Spleen (tissue), 11 donors: ENCODE results near the gene ARHGDIB. TPM values are rescaled to one million over a fixed set of nuclear protein-coding genes. Genes with fewer than 3 reads are reported as not detected.

Experiments used
- DNase-seq: peaks from one replicate; pipeline ENCODE4 v3.0.0-alpha.2; 2020
- H3K27ac ChIP-seq, 8 donors: fragments of 200-600 bp; sonication (generic) in 7 of 8; 1 replicate in 4 of 8; 2 replicates in 4 of 8; pipeline versions ENCODE4 v1.5.0 to v1.8.0; 2016 to 2021; ENCODE audit warnings: inconsistent platforms in 4 of 8, mild to moderate bottlenecking in 4 of 8, moderate library complexity in 1 of 8
- H3K27me3 ChIP-seq, 7 donors: fragments of 200-600 bp; sonication (generic) in 6 of 7; replicated peaks in 1 of 7; 1 replicate in 4 of 7; 2 replicates in 3 of 7; pipeline versions ENCODE4 v1.5.0 to v1.8.0; 2016 to 2021; ENCODE audit warnings: inconsistent platforms in 3 of 7, mild to moderate bottlenecking in 1 of 7
- H3K36me3 ChIP-seq, 6 donors: fragments of 200-600 bp; sonication (generic) in 5 of 6; 1 replicate in 4 of 6; 2 replicates in 2 of 6; pipeline versions ENCODE4 v1.5.0 to v1.8.0; 2016 to 2021; ENCODE audit warnings: inconsistent platforms in 2 of 6
- H3K4me1 ChIP-seq, 6 donors: fragments of 200-600 bp; sonication (generic) in 5 of 6; 1 replicate in 3 of 6; 2 replicates in 3 of 6; pipeline versions ENCODE4 v1.5.0 to v1.8.0; 2016 to 2021; ENCODE audit warnings: inconsistent platforms in 3 of 6
- H3K4me3 ChIP-seq, 8 donors: fragments of 200-600 bp; sonication (generic) in 7 of 8; 1 replicate in 4 of 8; 2 replicates in 4 of 8; pipeline versions ENCODE4 v1.5.0 to v1.8.0; 2016 to 2021; ENCODE audit warnings: inconsistent platforms in 4 of 8, mild to moderate bottlenecking in 4 of 8, moderate library complexity in 2 of 8
- H3K9me3 ChIP-seq, 8 donors: fragments of 200-600 bp; sonication (generic) in 7 of 8; 1 replicate in 4 of 8; 2 replicates in 4 of 8; pipeline versions ENCODE4 v1.5.0 to v1.8.0; 2016 to 2021; ENCODE audit warnings: inconsistent platforms in 4 of 8
- CTCF ChIP-seq, 11 experiments: fragments of 200-600 bp in 7 of 11; fragments of 450-650 bp in 4 of 11; sonication (generic) in 4 of 11; IDR thresholded peaks in 8 of 11; conservative IDR thresholded peaks in 3 of 11; 1 replicate in 7 of 11; 2 replicates in 4 of 11; pipeline versions ENCODE4 v1.4.0 to v1.8.0; 2016 to 2021; ENCODE audit warnings: antibody characterized with exemption in 11 of 11, inconsistent platforms in 4 of 11, mild to moderate bottlenecking in 1 of 11
- POLR2A ChIP-seq, 3 donors: fragments of 450-650 bp; IDR thresholded peaks; one replicate each; pipeline ENCODE4 v1.5.1; 2017; ENCODE audit warnings: antibody characterized with exemption in 3 of 3, mild to moderate bottlenecking in 1 of 3
- POLR2AphosphoS5 ChIP-seq, 3 donors: sonication (generic); formaldehyde crosslinking; IDR thresholded peaks; one replicate each; pipeline ENCODE4 v1.5.1; 2017; ENCODE audit warnings: antibody characterized with exemption in 3 of 3
- WGBS, 5 donors: extraction: QIAGEN DNeasy Blood & Tissue Kit in 3 of 5; methylation state at CpG; one replicate each; pipeline versions ENCODE4 v1.1.5 to v1.1.7; 2013 to 2018; 5-methylcytosine and 5-hydroxymethylcytosine counted together
- intact Hi-C: fragments of 100-400 bp; cut with DNase I; formaldehyde crosslinking; loops from one replicate; pipeline ENCODE4 v1.15.0; 2023; ENCODE audit warnings: low total_unique reads
- polyA plus RNA-seq, 3 donors: library from polyadenylated mRNA; stranded (reverse); fragments of 200-250 nt; gene quantifications; one replicate each; pipeline ENCODE4 v1.2.1, GENCODE V29; 2013
- total RNA-seq, 7 donors: library from RNA; depleted of rRNA in 3 of 7; stranded (reverse); fragments of >200 nt in 3 of 7; fragmentation: NEBNext Ultra II Directional in 4 of 7; extraction: Animal tissue kit (Norgen Biotek cat#: 25700) in 4 of 7; gene quantifications; one replicate each; pipeline versions ENCODE4 v1.1.0 to v1.2.1, GENCODE V29; 2016 to 2021
- donor health status: healthy with polysubstance abuse.
- donor health status: DM: no; HTN: no; CAD: no; lungs with moderate emphysema.
- donor health status: DM: no; HTN: no; CAD: no.
- donor health status: Bipolar disorder and iron deficiency.
- donor health status: healthy.
- donor health status: DM: no; HTN: no; CAD: no.
- donor health status: DM: yes; HTN: yes; CAD: no.

ARHGDIB gene
- total and polyA plus RNA-seq, 10 donors = 537 to 1,063 (median 786) TPM

GRCh38 chr12:14938301-14938700 is 23.1 kb downstream of the ARHGDIB start, which contains the start of gene ERP27:
TSS of gene ERP27 (minus strand) at chr12:14938537. CDS start at chr12:14938508, 29 bp downstream.
- intact Hi-C loops = no loop called here
- Histone ChIP-seq H3K27me3 (no peaks in the 10 kb centered on the region), H3K9me3 (no peaks in the 10 kb centered on the region), H3K36me3 (peaks cover 0 to 77% (median 28%) of the 10 kb centered on the region in 6 donors), H3K4me3 (no peak within 1 kb of the TSS), H3K27ac (peak within 1 kb of the TSS in 5 of 8 donors; percentile 23 to 48 (median 38)), H3K4me1 (peaks cover 0 to 45% (median 3%) of the 10 kb centered on the region in 6 donors)
- 68 to 90% (median 76%) methylated on average over 3 of the region's 3 CpGs for WGBS, 5 donors
- no peak for DNase-seq
- TF ChIP-seq CTCF (IDR thresholded peaks at IDR 0.05 in 8 of 11, conservative IDR thresholded peaks at IDR 0.05 in 3 of 11) = no peak
- no peak for TF ChIP-seq POLR2A (IDR thresholded peaks at IDR 0.05)
- TF ChIP-seq POLR2AphosphoS5 (IDR thresholded peaks at IDR 0.05) = no peak

- intact Hi-C loops = no loop called here
- no peaks in the 10 kb centered on the region for H3K27me3 ChIP-seq
- TF ChIP-seq POLR2A (IDR thresholded peaks at IDR 0.05) = no peak
- TF ChIP-seq CTCF (IDR thresholded peaks at IDR 0.05 in 8 of 11, conservative IDR thresholded peaks at IDR 0.05 in 3 of 11) = peak in 6 of 11 experiments; percentile 23 to 47 (median 32)
- no peak for DNase-seq
- peak overlapping the region in 1 of 8 donors; percentile 37 for H3K27ac ChIP-seq
- no peaks in the 10 kb centered on the region for H3K9me3 ChIP-seq
- no peak overlapping the region for H3K4me3 ChIP-seq
- H3K36me3 ChIP-seq = peaks cover 0 to 77% (median 24%) of the 10 kb centered on the region in 6 donors
- peaks cover 0 to 45% (median 3%) of the 10 kb centered on the region in 6 donors for H3K4me1 ChIP-seq
- 53 to 92% (median 63%) methylated on average over 1 of the region's 1 CpG for WGBS, 5 donors
Measured at GRCh38 chr12:14937689-14938088, 23.7 kb downstream of the ARHGDIB start.

DNA sequence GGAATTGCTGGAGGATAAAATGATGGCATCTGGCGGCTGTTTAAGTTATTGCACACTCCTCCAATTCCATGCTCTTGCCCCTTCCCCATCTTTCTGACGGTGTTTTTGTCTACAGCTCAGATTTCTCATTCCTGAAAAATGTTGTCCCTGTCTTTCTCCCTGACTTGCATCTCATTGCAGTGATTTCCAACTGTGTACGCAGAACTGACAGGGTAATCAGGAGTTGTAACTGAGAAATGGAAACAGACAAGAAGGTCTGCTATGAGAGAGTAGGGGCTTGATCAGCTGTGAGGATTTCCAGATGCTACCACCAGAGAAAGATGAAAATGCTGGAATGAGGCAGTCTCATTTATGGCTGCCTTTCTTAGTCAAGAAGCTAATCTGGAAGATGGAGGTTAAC is 24.4 kb downstream of the ARHGDIB start:
- Histone ChIP-seq H3K9me3 (no peaks in the 10 kb centered on the region), H3K4me1 (peaks cover 0 to 45% (median 3%) of the 10 kb centered on the region in 6 donors), H3K27ac (peak overlapping the region in 1 of 8 donors; percentile 37), H3K36me3 (peaks cover 0 to 77% (median 19%) of the 10 kb centered on the region in 6 donors), H3K27me3 (no peaks in the 10 kb centered on the region), H3K4me3 (no peak overlapping the region)
- intact Hi-C loops = no loop called here
- WGBS, 5 donors = 91 to 98% (median 95%) methylated on average over 3 of the region's 3 CpGs
- no peak for TF ChIP-seq CTCF (IDR thresholded peaks at IDR 0.05 in 8 of 11, conservative IDR thresholded peaks at IDR 0.05 in 3 of 11)
- TF ChIP-seq POLR2AphosphoS5 (IDR thresholded peaks at IDR 0.05) = no peak
- TF ChIP-seq POLR2A (IDR thresholded peaks at IDR 0.05) = no peak
- no peak for DNase-seq

DNA sequence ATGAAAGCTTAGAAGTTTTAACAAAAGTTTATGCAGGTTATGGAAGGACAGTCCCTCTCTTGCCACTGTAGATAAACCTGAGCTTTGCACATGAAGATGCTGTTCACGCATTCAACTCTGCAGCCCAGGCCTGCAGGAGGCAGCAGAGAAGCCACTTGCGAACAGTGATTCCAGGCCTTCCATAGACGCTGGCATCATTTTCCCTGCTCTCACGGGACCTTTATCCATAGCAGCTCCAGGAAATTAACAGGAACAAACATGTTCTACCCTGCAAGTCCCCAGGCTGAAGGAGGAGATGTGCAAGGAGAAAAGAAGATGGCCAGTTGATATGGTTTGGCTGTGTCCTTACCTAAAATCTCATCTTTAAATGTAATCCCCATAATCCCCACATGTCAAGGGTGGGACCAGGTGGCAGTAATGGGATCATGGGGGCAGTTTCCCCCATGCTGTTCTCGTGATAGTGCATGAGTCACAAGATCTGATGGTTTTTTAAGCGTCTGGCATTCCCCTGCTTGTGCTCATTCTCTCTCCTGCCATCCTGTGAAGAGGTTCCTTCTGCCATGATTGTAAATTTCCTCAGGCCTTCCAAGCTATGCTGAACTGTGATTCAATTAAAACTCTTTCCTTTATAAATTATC is 25.1 kb downstream of the ARHGDIB start:
- Histone ChIP-seq H3K27me3 (no peaks in the 10 kb centered on the region), H3K4me3 (no peak overlapping the region), H3K4me1 (peaks cover 0 to 45% (median 3%) of the 10 kb centered on the region in 6 donors), H3K27ac (no peak overlapping the region), H3K36me3 (peaks cover 0 to 77% (median 15%) of the 10 kb centered on the region in 6 donors), H3K9me3 (no peaks in the 10 kb centered on the region)
- TF ChIP-seq POLR2A (IDR thresholded peaks at IDR 0.05) (no peak), CTCF (IDR thresholded peaks at IDR 0.05 in 8 of 11, conservative IDR thresholded peaks at IDR 0.05 in 3 of 11) (peak in 5 of 11 experiments; percentile 12 to 24 (median 23))
- WGBS, 5 donors = 86 to 92% (median 88%) methylated on average over 6 of the region's 6 CpGs
- intact Hi-C loops = no loop called here
- DNase-seq = no peak
